COLO668 (cell line): ENCODE data around the gene DPEP3.
"Not testable (repeated sequence)": the region's sequence is repeated elsewhere in the genome, so short reads cannot be mapped to it uniquely, and the experiment has no call there.

Experiments used
- DNase-seq: peaks from one replicate; lab custom pipeline; 2025; ENCODE audit not compliant: unreplicated experiment; lab: John Stamatoyannopoulos, UW

DPEP3 gene

GRCh38 chr16:67945392-67945933 lies 34.8 kb downstream of the DPEP3 start:
- no peak for DNase-seq

DNA sequence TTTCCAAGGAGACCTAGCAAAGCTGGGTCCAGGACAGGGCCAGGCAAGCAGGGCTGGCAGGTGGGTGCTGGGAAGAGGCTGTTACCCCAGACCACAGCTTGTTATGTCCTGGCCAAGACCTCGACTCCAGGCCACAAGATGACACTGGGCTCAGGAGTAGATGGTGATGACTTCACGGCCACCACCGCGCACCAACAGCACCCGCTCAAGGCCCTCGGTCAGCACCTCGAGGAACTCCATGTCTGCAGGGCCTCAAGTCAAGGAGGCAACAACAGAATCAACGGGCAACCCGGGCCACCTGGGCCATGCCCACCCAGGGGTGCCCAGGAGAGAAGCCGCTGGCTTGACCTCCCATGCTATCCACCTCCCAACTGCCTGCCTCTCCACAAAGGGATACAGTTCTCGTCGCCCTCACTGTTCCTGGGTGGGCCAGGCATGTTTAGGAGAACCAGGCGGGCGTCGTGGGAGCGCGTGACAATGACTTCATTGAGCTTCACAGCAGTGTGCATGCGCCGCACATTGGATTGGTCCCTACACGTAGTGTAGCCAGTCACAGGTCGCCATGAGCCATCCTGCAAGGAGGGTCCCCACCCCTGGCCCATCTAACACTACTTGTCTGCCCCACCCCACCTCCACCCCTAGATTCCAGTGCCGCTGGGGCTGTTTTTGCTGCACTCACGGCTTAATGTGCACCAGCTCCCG lies 35.5 kb downstream of the DPEP3 start:
- no peak for DNase-seq

GRCh38 chr16:67943619-67944504 lies 36.4 kb downstream of the DPEP3 start, which contains the start of gene LCAT:
Gene LCAT (minus strand): TSS chr16:67944120. CDS start chr16:67944101, 19 bp downstream.
- DNase-seq: no peak

DNA sequence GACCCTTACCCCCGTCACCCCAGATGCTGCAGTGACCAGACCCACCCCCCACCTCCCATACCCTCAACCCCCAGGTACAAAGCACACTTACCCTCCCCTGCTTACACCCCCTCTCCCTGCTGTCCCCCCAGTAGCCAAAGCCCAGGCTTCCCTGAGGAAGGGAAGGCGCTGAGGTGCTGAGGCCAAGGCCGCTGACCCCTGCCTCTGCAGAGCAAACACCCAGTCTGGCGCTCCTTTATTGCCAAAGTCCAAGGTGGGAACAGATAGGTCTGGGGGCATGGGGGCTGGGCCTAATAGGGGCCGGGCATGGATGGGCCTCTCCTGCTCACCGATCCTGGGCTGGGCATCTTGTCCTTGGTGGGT lies 37.1 kb downstream of the DPEP3 start:
- no peak for DNase-seq

- DNase-seq: no peak
Observed at GRCh38 chr16:67942510-67943255, 37.6 kb downstream of the DPEP3 start.

DNA sequence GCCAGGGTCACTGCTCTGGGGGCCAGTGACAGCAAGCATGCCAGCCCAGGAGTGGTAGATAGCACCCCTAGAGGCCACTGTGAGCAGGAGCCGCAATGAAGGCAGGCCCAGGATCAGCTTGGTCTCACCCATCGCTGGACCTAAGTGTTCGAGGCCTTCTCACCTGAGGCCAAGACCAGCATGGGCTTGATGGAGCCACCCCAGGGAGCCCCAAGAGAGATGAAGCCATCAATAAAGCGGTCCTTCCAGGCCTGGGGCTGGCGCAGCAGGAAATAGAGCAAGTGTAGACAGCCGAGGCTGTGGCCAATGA lies 38.1 kb downstream of the DPEP3 start:
- peak; percentile 41 for DNase-seq

GRCh38 chr16:67941469-67942199 lies 38.7 kb downstream of the DPEP3 start:
- DNase-seq: no peak

DNA sequence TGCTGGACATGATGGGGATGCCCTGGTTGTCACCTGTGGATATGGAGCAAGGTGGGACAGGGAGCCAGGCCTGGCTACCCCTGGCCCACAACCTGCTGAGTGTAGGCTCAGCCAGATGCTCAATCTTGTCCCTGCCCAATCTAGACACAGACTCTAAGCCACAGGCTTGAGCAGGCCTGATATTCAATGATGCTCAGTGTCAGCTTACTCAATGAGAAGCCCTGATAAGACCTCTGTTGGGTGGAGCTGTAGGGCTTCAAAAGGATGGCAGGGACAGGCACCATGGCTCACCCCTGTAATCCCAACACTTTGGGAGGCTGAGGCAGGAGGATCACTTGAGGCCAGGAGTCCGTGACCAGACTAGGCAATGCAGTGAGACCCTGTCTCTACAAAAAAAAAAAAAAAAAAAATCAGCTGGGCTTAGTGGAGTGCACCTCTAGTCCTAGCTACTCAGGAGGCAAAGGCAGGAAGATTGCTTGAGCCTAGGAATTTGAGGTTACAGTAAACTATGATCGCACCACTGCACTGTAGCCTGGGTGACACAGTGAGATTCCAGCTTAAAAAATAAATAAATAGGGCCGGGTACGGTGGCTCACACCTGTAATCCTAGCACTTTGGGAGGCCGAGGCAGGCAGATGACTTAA lies 39.7 kb downstream of the DPEP3 start:
- no peak for DNase-seq

DNA sequence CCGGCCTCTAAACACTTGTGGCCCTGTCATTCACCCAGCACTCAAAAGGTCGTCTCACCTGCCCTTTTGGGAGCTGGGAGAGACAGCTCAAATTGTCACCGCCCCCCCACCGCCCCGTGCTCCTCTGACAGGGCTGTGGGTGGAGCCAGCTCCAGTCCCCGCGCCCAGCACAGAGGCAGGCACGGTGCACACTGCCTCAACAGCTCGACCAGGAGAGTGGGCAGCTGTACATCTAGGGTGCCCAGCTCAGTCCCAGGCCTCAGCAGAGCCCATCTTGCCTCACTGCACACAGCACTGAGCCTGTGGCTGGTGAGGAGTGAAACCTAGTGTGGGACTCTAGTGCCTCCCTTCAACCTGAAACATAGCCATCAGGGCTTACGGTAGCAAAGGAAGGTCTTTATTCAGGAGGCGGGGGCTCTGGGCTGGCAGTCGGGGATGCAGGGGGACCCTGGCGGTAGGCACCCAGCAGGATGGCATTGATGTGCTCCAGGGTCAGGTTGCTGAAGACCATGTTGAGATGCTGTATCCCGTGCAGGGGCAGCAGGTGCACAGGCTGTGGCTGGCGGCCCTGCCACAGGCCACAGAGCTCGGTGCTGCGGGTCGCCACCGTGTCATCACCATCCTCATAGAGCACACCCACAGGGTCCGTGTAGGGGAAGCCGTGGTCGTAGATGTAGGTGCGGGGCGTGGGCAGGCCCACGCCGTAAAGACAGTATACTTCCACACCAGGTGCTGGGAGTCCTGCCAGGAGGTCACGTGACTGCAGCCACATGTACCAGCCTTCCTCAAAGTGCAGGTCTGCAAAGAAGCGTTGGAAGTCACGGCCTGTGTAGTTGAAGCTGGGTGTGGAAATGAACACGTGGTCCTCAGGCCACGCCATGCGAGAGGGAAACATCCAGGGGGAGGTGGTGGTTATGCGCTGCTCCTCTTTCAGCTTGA lies 40.5 kb downstream of the DPEP3 start:
- DNase-seq: peak; percentile 49

- DNase-seq: not testable (repeated sequence)
Observed at GRCh38 chr16:67937713-67938112, 42.6 kb downstream of the DPEP3 start.

DNA sequence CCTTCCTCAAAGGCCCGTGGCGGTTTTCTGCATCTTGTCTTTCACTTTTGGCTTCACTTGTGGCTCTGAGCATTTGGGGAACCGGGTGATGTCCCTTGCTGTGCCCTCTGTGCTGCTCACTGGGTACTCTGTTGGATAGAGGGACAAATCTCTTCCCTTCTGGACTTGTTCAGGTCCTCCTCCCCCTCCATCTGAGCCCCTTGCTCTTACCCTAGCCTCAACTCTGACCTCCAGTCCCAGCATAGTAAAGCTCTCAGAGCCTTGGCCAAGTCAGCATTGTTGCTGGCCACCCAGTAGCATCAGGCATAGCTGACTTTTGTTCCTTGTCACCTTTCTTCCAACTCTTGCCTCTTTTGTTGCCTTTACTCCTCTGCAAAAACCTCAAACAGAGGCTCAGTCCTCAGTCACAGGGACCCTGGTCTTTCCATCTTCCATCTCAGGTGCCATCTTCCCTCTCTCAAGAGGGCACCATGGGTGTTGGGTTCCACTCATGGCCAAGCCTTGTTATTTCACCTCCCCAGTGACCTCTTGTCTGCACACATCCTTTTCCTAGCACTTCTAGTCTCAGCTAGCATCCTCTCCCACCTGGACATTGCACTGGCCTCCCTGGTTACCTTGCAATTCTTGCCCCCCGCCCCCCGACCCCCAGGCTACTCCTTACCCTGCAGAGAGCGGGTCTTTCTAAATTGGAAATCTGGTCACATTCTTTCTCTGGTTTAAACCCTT lies 43.3 kb downstream of the DPEP3 start:
- no peak for DNase-seq

- peak; percentile 53 for DNase-seq
Observed at GRCh38 chr16:67936124-67936879, 44.0 kb downstream of the DPEP3 start, which contains the start of gene PSMB10. Gene PSMB10 (minus strand): TSS chr16:67936850. CDS start chr16:67936749, 101 bp downstream.

DNA sequence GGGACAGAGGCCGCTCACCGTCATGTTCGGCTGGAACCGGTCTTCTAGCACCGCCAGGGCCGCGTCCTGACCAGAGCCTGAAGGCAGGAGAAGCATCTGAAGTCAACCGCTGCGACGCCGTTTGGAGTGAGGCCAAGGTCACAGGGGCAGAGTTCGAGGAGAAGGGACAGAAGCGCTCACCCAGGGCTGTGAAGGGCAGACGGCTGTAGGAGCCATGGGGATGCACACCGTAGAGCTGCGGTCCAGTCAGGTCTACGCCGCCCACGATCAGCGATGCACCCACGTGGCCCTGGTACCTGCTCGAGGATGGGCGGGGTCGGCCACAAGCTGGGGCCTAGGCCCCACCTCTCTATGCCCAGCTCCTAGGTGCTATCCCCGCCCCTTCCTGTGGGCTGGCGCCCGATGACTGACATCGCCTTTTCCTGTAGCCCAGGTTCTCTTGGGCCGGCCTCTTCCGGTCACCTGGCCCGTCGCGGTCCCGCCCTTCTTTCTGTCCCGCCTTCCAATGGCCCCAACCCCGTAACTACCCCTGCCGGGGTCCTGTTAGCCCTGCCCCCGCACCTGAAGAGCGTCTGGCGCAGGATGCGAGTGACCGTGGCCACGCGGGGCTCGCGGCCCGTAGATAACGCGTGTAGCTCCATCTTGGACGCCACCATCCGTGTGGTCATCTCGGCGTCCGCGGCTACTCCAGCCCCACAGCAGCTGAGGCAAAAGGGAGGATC lies 44.7 kb downstream of the DPEP3 start:
- DNase-seq: peak; percentile 98

GRCh38 chr16:67935101-67935401 lies 45.2 kb downstream of the DPEP3 start:
- DNase-seq: no peak

DNA sequence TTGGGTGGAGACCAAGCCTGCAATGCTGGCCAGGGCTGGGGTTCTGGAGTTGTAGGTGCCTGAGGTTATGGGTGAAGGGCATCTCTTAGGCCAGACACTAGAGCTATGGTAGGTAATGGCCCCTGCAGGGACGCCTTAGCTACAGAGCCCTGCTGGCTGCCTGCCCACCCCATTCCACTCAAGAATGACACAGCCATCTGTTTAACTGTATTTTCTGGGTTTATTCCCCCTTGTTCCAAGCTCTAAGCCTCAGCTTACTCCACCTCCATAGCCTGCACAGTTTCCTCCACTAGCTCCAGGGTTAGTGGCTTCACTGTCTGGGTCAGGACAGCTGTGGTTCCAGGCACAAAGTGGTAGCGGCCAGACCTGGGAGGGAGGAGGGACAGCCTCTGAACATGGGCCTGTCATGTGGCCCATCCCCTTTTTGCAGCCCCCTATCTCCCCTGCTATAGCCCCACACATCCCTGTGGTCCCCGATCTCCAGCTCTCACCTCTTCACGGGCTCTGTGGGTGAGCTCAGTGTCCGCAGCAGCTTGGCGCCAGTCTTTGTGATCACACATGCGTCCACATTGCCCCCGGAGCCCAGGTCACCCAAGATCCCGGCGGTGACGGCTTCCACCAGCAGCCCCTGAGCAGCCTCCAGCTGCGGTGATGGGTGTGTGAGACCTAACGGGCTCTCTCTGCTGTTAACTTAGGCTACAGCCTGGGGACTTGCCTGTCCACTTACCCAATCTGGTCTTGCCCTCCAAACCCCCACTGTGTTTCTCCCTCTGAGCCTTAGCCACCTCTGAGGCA lies 45.8 kb downstream of the DPEP3 start:
- no peak for DNase-seq

DNA sequence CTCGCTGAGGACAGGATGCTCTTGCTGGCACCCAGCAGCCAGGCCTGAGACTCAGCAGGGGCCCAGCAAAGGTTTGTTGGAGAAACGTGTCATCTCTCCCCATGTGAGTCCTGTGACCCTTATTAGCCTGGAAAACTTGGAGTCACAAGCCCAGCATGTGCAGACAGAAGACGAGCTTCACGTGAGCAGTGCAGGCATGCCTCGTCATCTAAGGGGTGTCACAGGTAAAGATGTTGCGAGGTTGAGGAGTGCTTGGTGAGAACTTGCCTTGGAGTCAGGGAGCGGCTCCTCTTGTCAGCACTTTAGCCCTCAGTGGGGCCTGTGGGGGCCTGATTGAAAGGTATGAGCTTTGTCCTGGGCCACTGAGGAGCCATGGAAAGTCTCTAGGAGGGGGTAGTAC lies 46.5 kb downstream of the DPEP3 start:
- DNase-seq: no peak

- DNase-seq: no peak
Observed at GRCh38 chr16:67932462-67932840, 47.8 kb downstream of the DPEP3 start.
